ENCODE results near the gene COPS7A.

Gene COPS7A

GRCh38 chr12:6777386-6777785, 53.5 kb downstream of the COPS7A start:
- no peak for TF ChIP-seq CTCF (IDR thresholded peaks at IDR 0.05; ENCODE audit: insufficient read depth, missing control alignments)
- no peak for FAIRE-seq

GRCh38 chr12:6778217-6778573, 54.3 kb downstream of the COPS7A start:
- no peak for TF ChIP-seq CTCF (IDR thresholded peaks at IDR 0.05; ENCODE audit: insufficient read depth, missing control alignments)
- no peak for FAIRE-seq
- no peak for DNase-seq (ENCODE audit: insufficient read length, low spot score)

More at GRCh38 chr12:6777386-6777785, 53.5 kb downstream of the COPS7A start:
- DNase-seq (ENCODE audit: insufficient read length, low spot score), result no peak

- TF ChIP-seq CTCF (IDR thresholded peaks at IDR 0.05; ENCODE audit: insufficient read depth, missing control alignments), result peak; percentile 95
- DNase-seq (ENCODE audit: insufficient read length, low spot score) (no peak), FAIRE-seq (no peak)
These were observed 55.0 kb downstream of the COPS7A start for GRCh38 chr12:6778574-6779550.

GRCh38 chr12:6779708-6780432, 56.0 kb downstream of the COPS7A start:
- TF ChIP-seq CTCF (IDR thresholded peaks at IDR 0.05; ENCODE audit: insufficient read depth, missing control alignments), result no peak
- DNase-seq (ENCODE audit: insufficient read length, low spot score) (no peak), FAIRE-seq (no peak)

- DNase-seq (ENCODE audit: insufficient read length, low spot score) (no peak), FAIRE-seq (no peak)
- no peak for TF ChIP-seq CTCF (IDR thresholded peaks at IDR 0.05; ENCODE audit: insufficient read depth, missing control alignments)
These were observed 56.7 kb downstream of the COPS7A start for GRCh38 chr12:6780573-6780972.

Measured in D721Med (cell line).